Measurements from ENCODE around the gene C6orf89. TPM values are rescaled to one million over a fixed set of nuclear protein-coding genes. Genes with fewer than 3 reads are reported as not detected.

C6orf89 gene
- total RNA-seq, 2 donors from 2014 or later = 39.3 to 47.0 TPM

DNA sequence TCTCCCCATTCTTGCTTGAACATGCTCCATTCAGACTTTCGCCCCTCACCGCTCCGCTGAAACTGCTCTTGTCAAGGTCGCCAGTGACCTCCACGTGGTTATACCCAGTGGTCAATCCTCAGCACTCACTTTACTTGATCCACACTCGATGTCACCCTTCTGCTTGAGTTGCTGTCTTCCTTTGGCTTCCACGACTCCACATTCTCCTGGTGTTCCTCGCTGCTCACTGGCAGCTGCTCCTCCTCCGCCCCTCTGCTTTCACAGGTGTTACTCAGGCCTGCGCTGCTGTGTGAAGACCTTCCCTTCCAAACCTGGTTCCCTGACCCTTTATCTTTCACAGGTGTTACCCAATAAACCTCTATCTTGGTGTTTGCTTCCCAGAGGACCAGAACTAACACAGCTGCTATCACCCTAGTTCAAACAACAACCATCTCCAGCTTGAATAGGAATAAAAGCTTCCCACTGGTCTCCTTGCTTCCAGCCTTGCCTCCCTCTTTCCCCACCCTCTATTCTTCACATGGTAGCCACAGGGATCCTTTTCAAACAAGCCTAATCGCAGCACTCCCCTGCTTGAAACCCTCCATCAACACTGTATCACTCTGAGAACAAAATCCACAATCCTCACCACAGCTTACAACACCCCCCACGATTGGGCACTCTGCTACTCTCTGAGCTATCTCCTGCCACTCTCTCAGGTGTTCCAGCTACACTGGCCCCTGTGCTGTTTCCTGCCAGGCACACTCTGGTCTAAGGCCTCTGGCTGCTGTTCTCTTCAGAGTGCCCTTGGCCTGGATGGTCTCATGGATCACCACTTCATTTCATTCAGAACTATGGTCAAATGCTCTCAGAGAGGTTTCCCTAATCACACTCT is 21.8 kb upstream of the C6orf89 start:
- H3K27ac Mint-ChIP-seq = peak overlapping the region; percentile 88
- H3K36me3 Mint-ChIP-seq (ENCODE audit: low read depth) = peaks cover 96% of the 10 kb centered on the region
- no peak for ATAC-seq (replicated peaks)
- no peaks in the 10 kb centered on the region for H3K27me3 Mint-ChIP-seq
- H3K4me3 Mint-ChIP-seq = peak overlapping the region; percentile 59
- H3K4me1 Mint-ChIP-seq = peaks cover 48% of the 10 kb centered on the region
- H3K9me3 Mint-ChIP-seq = no peaks in the 10 kb centered on the region

DNA sequence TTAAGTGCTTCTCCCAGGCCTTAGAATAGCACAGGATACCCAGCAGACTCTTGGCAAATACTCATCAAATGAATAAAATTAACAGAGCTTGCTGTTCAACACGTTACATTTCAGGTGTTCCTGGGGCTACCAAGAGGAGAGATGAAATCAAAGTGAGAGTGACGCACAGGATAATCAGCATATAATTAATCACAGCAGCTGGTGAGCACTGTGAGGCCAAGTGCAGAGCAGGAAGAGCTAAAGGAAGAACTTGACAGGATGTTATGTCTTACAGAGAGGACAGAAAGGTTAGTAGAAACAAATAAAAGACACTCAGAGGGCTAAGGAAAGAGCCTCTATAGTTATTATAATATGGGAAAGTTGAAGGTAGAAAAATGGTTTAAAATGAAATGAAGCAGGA is 19.9 kb upstream of the C6orf89 start:
- peaks cover 100% of the 10 kb centered on the region for H3K36me3 Mint-ChIP-seq (ENCODE audit: low read depth)
- peak; percentile 42 for ATAC-seq (replicated peaks)
- H3K27ac Mint-ChIP-seq = peak overlapping the region; percentile 71
- no peaks in the 10 kb centered on the region for H3K9me3 Mint-ChIP-seq
- H3K4me1 Mint-ChIP-seq = peaks cover 54% of the 10 kb centered on the region
- H3K27me3 Mint-ChIP-seq = no peaks in the 10 kb centered on the region
- peak overlapping the region; percentile 37 for H3K4me3 Mint-ChIP-seq

DNA sequence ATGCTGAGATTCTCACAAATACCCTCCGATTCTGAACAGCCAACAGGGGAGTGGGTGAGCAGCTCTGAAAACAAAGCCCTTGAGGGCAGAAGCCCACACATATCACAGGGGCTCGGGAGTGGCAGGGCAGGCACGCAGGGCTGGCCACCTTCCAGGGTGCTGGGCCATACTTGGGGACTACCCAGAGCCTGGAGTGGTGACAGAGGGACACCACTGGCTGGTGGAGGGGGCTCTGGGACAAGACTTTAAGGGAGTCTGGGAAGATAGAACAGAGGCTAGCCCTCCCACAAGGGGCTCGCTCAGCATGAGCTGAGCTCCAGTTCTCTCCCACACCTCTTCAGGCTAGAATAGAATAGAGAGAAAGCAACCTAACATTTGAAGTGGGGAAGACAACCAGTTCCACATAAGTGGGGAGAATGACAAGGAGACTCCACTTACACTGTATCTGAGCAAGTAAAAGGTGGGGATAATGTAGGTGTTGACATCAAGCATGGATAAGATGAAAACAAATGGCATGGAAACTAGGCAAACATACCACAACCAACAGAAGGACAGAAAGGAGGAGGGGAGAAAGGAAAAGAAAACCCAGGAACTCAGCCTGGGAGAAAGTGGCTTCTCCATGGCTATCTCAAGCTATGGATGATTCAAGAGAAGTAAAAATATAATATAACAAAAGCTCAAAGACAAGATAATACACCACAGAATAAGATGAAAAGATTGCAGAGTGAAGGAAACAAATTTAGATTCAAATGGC is 18.1 kb upstream of the C6orf89 start:
- H3K4me1 Mint-ChIP-seq = peaks cover 59% of the 10 kb centered on the region
- H3K4me3 Mint-ChIP-seq = peak overlapping the region; percentile 3
- no peaks in the 10 kb centered on the region for H3K9me3 Mint-ChIP-seq
- no peak for ATAC-seq (replicated peaks)
- no peaks in the 10 kb centered on the region for H3K27me3 Mint-ChIP-seq
- peaks cover 94% of the 10 kb centered on the region for H3K36me3 Mint-ChIP-seq (ENCODE audit: low read depth)
- peak overlapping the region; percentile 1 for H3K27ac Mint-ChIP-seq

DNA sequence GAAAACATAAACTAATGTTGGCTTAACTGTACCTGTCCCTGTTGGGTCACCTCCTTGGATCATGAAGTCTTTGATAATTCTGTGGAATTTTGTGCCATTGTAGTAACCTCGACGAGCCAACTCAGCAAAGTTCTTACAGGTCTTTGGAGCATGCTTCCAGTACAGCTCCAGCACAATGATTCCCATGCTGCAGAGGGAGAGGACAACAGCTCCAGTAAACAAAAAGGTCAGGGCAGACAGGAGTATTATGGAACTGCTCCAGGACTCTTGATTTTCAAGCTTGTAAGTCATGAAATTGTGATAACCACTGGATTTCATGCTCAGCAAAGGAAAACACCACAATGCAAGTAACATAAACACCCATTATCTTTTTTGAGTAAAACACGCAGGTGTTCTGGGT is 14.1 kb upstream of the C6orf89 start:
- peaks cover 72% of the 10 kb centered on the region for H3K36me3 Mint-ChIP-seq (ENCODE audit: low read depth)
- no peaks in the 10 kb centered on the region for H3K27me3 Mint-ChIP-seq
- H3K27ac Mint-ChIP-seq = no peak overlapping the region
- H3K4me3 Mint-ChIP-seq = peak overlapping the region; percentile 56
- no peaks in the 10 kb centered on the region for H3K9me3 Mint-ChIP-seq
- H3K4me1 Mint-ChIP-seq = peaks cover 34% of the 10 kb centered on the region
- no peak for ATAC-seq (replicated peaks)

DNA sequence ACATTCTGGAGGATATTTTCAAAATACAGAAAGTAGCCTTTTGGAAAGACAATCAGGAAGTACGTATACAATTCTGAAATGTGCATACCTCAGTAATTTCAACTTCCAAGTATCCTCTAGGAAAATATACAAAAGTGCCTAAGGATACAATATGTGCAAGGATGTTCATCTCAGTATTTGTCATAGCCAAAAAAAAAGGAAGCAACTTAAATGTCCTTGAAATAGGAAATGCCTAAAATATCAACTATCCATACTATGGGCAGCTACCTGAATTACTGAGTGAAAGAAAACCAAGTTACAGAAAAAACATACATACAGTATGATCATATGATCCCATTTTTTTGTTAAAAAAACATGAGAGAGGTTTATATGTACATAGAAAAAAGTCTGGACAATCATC is 12.6 kb upstream of the C6orf89 start:
- ATAC-seq (replicated peaks) = no peak
- Mint-ChIP-seq H3K27me3 (peaks cover 3% of the 10 kb centered on the region), H3K36me3 (ENCODE audit: low read depth) (peaks cover 58% of the 10 kb centered on the region), H3K27ac (peak overlapping the region; percentile 96), H3K9me3 (no peaks in the 10 kb centered on the region), H3K4me1 (peaks cover 25% of the 10 kb centered on the region), H3K4me3 (peak overlapping the region; percentile 93)

DNA sequence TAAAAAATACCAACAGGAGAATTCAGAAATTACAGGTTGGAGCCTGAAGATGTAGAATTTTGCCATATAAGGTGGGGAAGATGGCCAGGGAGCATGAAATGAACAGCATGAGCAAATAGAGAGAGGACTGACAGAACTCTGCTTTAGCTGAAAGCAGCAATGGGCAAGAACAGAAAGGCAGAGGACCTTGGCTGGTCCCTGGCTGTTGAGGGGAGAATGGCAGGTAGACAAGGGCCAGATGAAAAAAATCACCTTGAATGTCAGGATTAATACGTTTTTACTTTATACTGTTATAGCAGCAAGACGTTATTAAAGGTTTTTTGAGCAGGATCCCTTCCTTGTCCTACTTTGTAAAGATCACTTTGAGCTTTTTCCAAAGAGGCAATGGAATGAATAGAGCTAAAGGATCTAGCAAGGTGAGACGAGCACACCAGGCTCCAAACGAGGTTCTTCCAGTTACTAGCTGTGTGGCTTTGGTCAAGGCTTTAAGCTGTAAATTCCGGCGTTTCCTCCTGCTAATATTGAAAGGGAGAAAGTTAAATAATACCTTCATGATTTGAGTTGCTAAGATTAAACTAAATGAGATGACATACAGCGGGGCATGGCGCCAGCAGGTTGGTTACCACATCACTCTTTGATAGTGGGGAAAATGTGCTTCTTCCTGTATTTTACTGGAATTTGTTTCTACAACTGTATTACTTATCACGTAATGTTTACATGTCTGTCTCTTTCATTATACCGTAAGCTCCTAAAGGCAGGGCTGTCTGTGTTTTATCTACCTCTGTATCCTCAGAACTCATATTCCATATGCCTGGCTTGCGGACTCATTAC is 11.9 kb upstream of the C6orf89 start:
- H3K4me1 Mint-ChIP-seq = peaks cover 23% of the 10 kb centered on the region
- H3K36me3 Mint-ChIP-seq (ENCODE audit: low read depth) = peaks cover 50% of the 10 kb centered on the region
- no peak for ATAC-seq (replicated peaks)
- H3K4me3 Mint-ChIP-seq = peak overlapping the region; percentile 93
- no peaks in the 10 kb centered on the region for H3K9me3 Mint-ChIP-seq
- H3K27me3 Mint-ChIP-seq = peaks cover 5% of the 10 kb centered on the region
- peak overlapping the region; percentile 96 for H3K27ac Mint-ChIP-seq

DNA sequence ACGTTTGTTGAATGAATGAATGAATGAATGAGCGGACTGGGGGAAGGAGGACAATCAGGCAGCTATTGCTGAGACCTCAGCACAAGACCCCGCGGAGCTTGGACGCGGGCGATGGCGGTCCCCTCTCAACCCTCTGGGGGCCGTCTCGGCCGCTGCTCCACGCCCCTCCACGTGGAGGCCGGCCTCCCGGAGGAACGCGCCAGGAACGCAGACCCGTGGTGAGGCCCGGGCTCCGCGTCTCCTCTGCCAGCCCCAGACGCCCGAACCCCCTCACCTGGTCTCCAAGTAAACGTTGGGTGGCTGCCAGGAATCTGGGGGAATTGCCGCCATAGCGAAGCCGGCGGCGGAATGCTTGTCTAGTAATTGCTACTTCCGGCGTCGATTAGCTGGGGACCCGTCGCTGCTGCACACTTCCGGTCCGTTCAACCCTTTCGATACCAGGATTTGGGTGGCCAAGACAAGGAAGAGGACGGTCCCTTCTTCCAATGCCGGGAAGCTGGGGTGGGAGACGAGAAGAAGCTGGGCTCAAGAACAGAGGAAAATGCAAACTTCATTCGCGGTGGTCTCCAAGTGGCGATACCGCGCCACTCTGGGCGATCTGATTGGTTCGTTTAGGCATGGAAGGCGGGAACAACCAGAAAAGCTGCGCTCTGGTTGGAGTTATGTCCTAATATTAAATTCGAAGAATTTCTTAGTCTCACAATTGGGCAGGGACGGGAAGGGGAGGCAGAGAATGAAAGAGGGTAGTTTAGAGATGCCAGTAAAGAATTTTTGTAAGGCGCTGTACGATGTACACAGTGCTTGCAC is 11.1 kb upstream of the C6orf89 start, which contains the start of gene PPIL1:
PPIL1 (minus strand) TSS at position 361 of the 807 bp plus-strand sequence; CDS start at position 330, 31 bp downstream.
- ATAC-seq (replicated peaks) = peak; percentile 84
- Mint-ChIP-seq H3K36me3 (ENCODE audit: low read depth) (peaks cover 42% of the 10 kb centered on the region), H3K27ac (peak within 1 kb of the TSS; percentile 96), H3K4me3 (peak within 1 kb of the TSS; percentile 93), H3K27me3 (peaks cover 5% of the 10 kb centered on the region), H3K4me1 (peaks cover 23% of the 10 kb centered on the region), H3K9me3 (no peaks in the 10 kb centered on the region)

DNA sequence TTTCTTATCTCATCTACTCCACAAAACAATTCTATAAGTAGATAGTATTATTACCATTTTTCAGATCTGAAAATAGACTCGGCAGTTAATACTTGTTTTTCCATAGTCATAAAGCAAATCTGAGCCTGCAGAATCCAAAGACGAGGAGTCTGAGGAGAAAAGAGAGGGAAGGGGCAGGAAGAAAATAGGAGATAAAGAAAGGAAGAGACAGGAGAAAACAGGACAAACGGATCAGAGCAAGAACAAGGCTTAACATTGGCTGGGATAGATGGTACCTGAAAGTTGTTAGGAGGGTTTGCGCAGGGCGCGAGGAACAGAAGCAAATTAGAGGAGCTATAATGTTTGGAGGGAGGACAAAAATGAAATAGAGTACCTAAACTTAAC is 10.5 kb upstream of the C6orf89 start:
- H3K36me3 Mint-ChIP-seq (ENCODE audit: low read depth) = peaks cover 36% of the 10 kb centered on the region
- peak overlapping the region; percentile 96 for H3K27ac Mint-ChIP-seq
- peaks cover 5% of the 10 kb centered on the region for H3K27me3 Mint-ChIP-seq
- no peaks in the 10 kb centered on the region for H3K9me3 Mint-ChIP-seq
- peaks cover 21% of the 10 kb centered on the region for H3K4me1 Mint-ChIP-seq
- no peak for ATAC-seq (replicated peaks)
- H3K4me3 Mint-ChIP-seq = peak overlapping the region; percentile 93

DNA sequence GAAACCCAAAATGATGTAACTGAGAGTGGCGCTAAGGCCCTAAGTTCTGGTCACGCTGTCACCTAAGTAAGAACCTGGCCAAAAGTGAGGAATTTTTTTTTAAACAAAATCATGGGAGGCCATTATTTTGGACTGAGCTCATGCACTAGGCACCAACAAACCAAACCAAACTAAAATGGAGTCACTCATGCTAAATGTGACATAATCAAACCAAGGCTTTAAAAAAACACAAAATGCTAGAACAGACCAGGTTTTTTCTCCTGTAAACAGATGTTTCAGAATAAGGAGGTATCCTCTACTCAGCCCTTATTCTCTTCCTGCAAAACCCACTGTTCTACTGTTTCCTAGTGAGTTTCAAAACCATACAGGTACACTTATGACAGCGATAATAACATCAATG is 1.1 kb upstream of the C6orf89 start:
- H3K27ac Mint-ChIP-seq = no peak overlapping the region
- no peak for ATAC-seq (replicated peaks)
- no peaks in the 10 kb centered on the region for H3K27me3 Mint-ChIP-seq

DNA sequence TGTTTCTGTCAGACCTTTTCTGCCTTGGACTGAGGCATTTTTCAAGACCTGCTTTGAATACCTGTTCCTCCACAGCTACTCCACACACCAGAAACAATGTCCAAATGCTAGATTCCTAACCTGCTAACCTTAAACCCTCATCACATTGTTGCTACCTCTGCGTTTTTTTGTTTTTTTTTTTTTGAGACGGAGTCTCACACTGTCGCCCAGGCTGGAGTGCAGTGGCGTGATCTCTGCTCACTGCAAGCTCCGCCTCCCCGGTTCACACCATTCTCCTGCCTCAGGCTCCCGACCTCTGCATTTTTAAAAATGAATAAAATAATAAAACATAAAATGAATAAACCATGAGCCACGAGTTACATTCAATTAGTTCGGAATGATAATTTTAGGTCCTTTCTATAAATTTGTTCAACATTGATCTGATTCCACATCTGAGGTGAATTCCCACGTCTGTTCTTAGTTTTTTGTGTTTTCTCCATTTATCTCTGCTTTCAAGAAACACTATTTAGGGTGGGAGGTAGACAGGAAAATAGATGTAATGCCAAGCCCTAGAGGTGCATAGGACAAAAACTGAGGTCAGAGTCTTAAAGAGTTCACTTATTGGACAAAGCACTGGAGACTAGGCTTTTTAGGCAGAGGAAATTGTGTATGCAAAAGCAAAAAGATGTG is 1.3 kb downstream of the C6orf89 start:
- H3K27ac Mint-ChIP-seq = peak overlapping the region; percentile 98
- H3K4me1 Mint-ChIP-seq = peaks cover 15% of the 10 kb centered on the region
- no peak for ATAC-seq (replicated peaks)

More for the DNA sequence above, 1.1 kb upstream of the C6orf89 start:
- no peaks in the 10 kb centered on the region for H3K9me3 Mint-ChIP-seq
- peak overlapping the region; percentile 33 for H3K4me3 Mint-ChIP-seq
- H3K4me1 Mint-ChIP-seq = peaks cover 15% of the 10 kb centered on the region
- no peaks in the 10 kb centered on the region for H3K36me3 Mint-ChIP-seq (ENCODE audit: low read depth)

DNA sequence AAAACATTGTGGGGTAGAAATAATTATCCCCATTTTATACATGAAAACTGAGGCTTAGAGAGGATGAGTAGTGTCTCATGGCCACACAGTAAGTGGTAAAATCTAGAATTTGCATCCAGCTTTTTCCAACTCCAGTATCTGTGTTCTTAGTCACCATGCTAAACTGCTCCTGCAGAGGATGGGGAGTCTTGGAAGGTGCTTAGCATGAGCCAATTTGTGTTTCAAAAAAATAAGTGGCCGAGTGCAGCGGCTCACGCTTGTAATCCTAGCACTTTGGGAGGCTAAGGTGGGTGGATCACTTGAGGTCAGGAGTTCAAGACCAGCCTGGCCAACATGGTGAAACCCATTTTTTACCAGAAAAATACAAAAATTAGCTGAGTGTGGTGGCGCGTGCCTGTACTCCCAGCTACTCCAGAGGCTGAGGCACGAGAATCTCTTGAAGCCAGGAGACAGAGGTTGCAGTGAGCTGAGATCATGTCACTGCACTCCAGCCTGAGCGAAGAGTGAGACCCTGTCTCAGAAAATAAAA is 2.4 kb downstream of the C6orf89 start:
- H3K9me3 Mint-ChIP-seq = no peaks in the 10 kb centered on the region
- no peak overlapping the region for H3K27ac Mint-ChIP-seq
- H3K36me3 Mint-ChIP-seq (ENCODE audit: low read depth) = peaks cover 11% of the 10 kb centered on the region
- peaks cover 15% of the 10 kb centered on the region for H3K4me1 Mint-ChIP-seq
- H3K27me3 Mint-ChIP-seq = no peaks in the 10 kb centered on the region
- no peak for ATAC-seq (replicated peaks)
- H3K4me3 Mint-ChIP-seq = no peak overlapping the region

More for the DNA sequence above, 1.3 kb downstream of the C6orf89 start:
- Mint-ChIP-seq H3K4me3 (peak overlapping the region; percentile 90), H3K27me3 (no peaks in the 10 kb centered on the region), H3K36me3 (ENCODE audit: low read depth) (no peaks in the 10 kb centered on the region), H3K9me3 (no peaks in the 10 kb centered on the region)

DNA sequence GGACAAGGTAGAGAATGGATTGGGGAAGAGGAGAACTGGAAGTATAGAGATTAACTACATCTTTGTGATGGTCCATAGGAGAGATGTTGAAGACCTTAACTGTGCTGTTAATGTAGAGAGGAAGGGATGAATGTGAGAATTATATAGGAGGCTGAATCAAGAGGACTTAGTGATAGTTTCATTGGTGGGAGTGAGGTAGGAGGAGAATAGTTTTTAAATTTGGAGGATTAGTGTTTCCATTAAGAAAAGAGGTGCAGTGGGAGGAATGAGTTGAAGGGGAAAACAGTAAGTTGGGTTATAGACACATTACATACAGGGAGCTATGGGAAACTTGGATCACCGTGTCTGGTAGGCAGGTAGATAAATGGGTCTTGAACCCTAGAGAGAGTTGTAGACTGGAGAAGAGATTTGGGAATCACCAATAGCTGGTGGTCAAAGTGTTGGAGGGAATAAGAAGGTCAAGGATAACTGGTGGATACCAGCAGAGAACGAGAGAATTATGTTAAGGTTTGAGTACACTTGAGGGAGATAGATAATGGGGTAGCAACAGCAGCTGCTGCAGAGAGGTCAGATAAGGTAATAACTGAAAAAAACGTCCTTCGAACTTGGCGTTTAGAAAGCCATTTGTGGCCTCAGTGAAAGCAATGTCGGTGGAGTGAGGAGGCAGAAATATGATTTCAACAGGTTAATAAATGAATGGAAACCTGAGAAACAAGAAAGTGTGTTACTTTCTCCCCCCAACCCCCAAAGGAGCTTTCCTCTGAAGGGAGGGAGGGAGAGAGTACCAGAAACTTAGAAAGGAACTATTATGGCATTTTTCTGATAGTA is 3.1 kb downstream of the C6orf89 start:
- Mint-ChIP-seq H3K27me3 (no peaks in the 10 kb centered on the region), H3K4me1 (peaks cover 15% of the 10 kb centered on the region), H3K9me3 (no peaks in the 10 kb centered on the region), H3K27ac (peak overlapping the region; percentile 58), H3K36me3 (ENCODE audit: low read depth) (peaks cover 14% of the 10 kb centered on the region), H3K4me3 (peak overlapping the region; percentile 8)
- no peak for ATAC-seq (replicated peaks)
